Measurements from ENCODE around the gene DEFB127. TPM values are rescaled to one million over a fixed set of nuclear protein-coding genes. Genes with fewer than 3 reads are reported as not detected.
"Not testable (repeated sequence)": the region's sequence is repeated elsewhere in the genome, so short reads cannot be mapped to it uniquely, and the experiment has no call there.

DEFB127 gene, protein sequence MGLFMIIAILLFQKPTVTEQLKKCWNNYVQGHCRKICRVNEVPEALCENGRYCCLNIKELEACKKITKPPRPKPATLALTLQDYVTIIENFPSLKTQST
- total RNA-seq = not detected

DNA sequence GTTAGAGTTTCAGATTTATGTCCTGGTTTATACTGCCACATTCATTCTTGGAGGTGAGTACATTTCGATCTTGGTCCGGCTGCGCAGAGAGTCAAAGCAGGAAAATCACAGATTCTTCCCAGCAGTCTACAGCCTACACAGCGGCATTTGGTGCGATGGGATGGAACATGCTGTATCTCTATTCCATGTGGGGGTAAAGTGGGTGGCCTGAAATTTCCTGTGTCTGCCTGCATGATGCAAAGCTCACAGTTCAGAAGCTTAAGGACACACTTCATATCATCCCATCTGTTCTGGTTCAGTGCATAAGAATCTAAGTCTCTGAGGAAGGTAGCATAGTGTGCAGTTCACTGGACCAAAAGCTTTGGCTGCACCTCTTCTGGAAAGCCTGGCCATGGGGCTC is at the start of gene DEFB127:
Gene DEFB127, plus strand, starts transcription at position 301 of the 400 bp plus-strand sequence. Its CDS starts 91 bp downstream, at position 392.
- Mint-ChIP-seq H3K27ac (no peak within 1 kb of the TSS), H3K4me3 (no peak within 1 kb of the TSS), H3K36me3 (ENCODE audit: low read depth) (no peaks in the 10 kb centered on the region), H3K4me1 (no peaks in the 10 kb centered on the region), H3K9me3 (ENCODE audit: low read depth) (no peaks in the 10 kb centered on the region), H3K27me3 (peaks cover 25% of the 10 kb centered on the region)
- ATAC-seq (no peak), DNase-seq (no peak)
- ChIA-PET CTCF (interaction anchor here (0.9 kb wide), 1 partner anchor 13 kb away, joined by 3 read pairs; no protein-coding TSS in a partner anchor), POLR2A (no interaction called here)
- intact Hi-C loops (cut with DNase I, micrococcal nuclease) = no loop called here

DNA sequence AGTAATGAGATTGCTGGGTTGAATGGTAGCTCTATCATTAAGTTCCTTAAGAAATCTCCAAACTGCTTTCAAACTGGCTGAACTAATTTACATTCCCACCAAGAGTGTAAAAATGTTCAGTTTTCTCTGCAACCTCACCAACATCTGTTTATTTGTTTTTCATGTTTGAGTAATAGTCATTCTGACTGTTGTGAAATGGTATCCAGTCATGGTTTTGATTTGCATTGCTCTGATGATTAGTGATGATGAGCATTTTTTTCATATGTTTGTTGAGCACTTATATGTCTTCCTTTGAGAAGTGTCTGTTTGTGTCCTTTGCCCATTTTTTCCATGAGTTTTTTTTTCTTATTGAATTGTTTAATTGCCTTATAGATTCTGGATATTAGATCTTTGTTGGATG is 44.9 kb upstream of the DEFB127 start:
- H3K9me3 Mint-ChIP-seq (ENCODE audit: low read depth) = peaks cover 6% of the 10 kb centered on the region
- H3K36me3 Mint-ChIP-seq (ENCODE audit: low read depth) = no peaks in the 10 kb centered on the region
- intact Hi-C loops (cut with DNase I, micrococcal nuclease) = no loop called here
- H3K27me3 Mint-ChIP-seq = peaks cover 12% of the 10 kb centered on the region
- no peak overlapping the region for H3K4me3 Mint-ChIP-seq
- ATAC-seq (no peak), DNase-seq (no peak)
- no peaks in the 10 kb centered on the region for H3K4me1 Mint-ChIP-seq
- ChIA-PET POLR2A (no interaction called here), CTCF (interaction anchor here (2.3 kb wide), 1 partner anchor 11 kb away, joined by 9 read pairs; no protein-coding TSS in a partner anchor)
- no peak overlapping the region for H3K27ac Mint-ChIP-seq

DNA sequence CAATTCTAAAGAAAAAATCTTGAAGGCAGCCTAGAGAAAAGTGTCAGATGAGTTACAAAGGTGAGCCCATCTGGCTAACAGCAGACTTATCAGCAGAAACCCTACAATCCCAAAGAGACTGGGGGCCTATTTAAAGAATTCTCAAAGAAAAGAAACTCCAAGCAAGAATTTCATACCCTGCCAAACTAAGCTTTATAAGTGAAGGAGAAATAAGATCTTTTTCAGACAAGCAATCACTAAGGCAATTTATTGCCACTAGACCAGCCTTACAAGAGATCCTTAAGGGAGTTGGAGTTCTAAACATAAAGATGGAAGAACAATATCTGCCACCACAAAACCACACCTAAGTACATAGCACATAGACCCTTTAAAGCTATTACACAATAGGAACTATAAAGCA is 39.7 kb upstream of the DEFB127 start:
- Mint-ChIP-seq H3K4me1 (no peaks in the 10 kb centered on the region), H3K36me3 (ENCODE audit: low read depth) (no peaks in the 10 kb centered on the region), H3K4me3 (no peak overlapping the region), H3K27ac (no peak overlapping the region), H3K9me3 (ENCODE audit: low read depth) (peaks cover 10% of the 10 kb centered on the region), H3K27me3 (peaks cover 29% of the 10 kb centered on the region)
- DNase-seq = no peak
- POLR2A ChIA-PET = no interaction called here
- CTCF ChIA-PET = interaction anchor here (0.6 to 1.2 kb wide), 2 partner anchors 9 to 12 kb away, joined by 3 read pairs; no protein-coding TSS in a partner anchor
- no peak for ATAC-seq
- intact Hi-C loops (cut with DNase I, micrococcal nuclease) = no loop called here

DNA sequence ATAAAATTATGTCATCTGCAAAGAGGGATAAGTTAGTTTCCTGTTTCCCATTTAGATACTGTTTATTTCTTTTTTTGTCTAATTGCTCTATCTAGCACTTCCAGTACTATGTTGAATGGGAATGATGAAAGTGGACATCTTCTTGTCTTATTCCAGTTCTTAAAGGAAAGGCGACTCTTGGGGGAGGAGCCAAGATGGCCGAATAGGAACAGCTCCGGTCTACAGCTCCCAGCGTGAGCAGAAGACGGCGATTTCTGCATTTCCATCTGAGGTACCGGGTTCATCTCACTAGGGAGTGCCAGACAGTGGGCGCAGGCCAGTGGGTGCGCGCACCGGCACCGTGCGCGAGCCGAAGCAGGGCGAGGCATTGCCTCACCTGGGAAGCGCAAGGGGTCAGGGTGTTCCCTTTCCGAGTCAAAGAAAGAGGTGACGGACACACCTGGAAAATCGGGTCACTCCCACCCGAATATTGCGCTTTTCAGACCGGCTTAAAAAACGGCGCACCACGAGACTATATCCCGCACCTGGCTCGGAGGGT is 27.4 kb upstream of the DEFB127 start:
- ATAC-seq, H3K27ac Mint-ChIP-seq: not testable (repeated sequence)

DNA sequence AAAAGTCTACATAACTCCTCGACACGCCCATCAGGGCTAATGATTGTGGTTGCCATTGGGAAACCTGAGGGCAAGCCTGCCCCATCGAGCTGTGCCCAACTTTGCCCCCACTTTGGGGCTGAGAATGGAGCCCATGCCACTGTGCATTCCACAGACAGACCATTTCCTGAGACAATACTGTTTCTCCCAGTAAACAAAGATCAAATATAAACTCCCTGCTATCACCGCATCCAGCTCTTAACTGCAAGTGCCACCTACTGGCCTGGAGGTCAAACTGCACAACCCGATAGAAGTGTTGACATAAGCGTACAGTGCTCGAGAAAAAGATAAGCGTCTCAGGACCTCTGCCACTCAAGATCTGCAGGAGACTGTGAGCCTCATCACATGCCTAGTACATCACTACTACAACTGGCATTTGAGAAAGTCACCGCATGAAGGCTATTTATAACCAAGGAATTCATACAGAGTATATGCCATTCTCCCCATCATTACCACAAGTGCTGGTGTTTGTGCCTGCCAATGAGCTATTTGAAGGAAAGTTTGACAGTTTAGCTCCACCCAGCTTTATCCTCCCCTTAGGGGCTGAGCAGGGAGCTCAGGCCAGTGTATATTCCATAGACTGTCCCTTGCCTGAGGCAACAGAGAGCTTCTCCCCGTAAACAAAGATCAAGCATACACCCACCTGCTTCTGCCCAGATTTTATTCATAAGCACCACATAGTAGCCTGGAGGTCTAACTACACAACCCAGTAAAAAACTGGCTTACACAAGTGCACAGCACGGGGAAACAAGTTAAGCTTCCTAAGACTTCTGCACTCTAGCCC is 19.4 kb upstream of the DEFB127 start:
- Mint-ChIP-seq H3K27ac (no peak overlapping the region), H3K27me3 (peaks cover 36% of the 10 kb centered on the region), H3K4me1 (no peaks in the 10 kb centered on the region), H3K4me3 (no peak overlapping the region), H3K9me3 (ENCODE audit: low read depth) (peaks cover 2% of the 10 kb centered on the region), H3K36me3 (ENCODE audit: low read depth) (no peaks in the 10 kb centered on the region)
- POLR2A ChIA-PET = interaction anchor here (0.5 kb wide), 1 partner anchor 51 kb away, joined by 3 read pairs; no protein-coding TSS in a partner anchor
- ATAC-seq (peak; percentile 57), DNase-seq (peak; percentile 36)
- CTCF ChIA-PET = interaction anchor here (0.5 to 1.6 kb wide), 14 partner anchors 9 to 129 kb away, joined by 3 to 6 read pairs (median 4); no protein-coding TSS in a partner anchor
- intact Hi-C loops (cut with DNase I, micrococcal nuclease) = no loop called here

More for the DNA sequence above, 27.4 kb upstream of the DEFB127 start:
- H3K4me1 Mint-ChIP-seq; H3K36me3 Mint-ChIP-seq (ENCODE audit: low read depth); H3K9me3 Mint-ChIP-seq (ENCODE audit: low read depth); intact Hi-C loops (cut with DNase I, micrococcal nuclease); DNase-seq; H3K4me3 Mint-ChIP-seq; POLR2A ChIA-PET; CTCF ChIA-PET: not testable (repeated sequence)
- peaks cover 16% of the 10 kb centered on the region for H3K27me3 Mint-ChIP-seq

DNA sequence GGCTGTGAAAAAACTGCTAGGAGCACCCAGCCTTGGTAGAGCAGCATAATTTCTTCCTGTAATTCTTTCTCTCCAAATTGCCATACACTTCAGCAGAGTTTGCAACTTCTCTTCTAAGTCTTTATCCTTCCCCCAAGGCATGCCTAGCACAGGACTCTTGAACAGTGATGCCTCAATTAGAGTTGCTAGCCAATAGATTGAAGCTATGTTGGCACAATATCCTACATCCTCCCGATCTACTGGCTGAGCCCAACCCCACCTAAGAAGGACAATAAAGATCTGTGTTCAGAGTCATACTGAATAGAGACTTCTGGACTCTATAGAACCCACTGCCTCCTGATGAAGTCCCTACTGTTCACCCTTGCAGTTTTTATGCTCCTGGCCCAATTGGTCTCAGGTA is 15.0 kb upstream of the DEFB127 start, which contains the start of gene DEFB126:
Gene DEFB126, plus strand, starts transcription at position 301 of the 400 bp plus-strand sequence. Its CDS starts 39 bp downstream, at position 340.
- intact Hi-C loops (cut with DNase I, micrococcal nuclease) = no loop called here
- Mint-ChIP-seq H3K4me1 (no peaks in the 10 kb centered on the region), H3K27me3 (peaks cover 45% of the 10 kb centered on the region), H3K4me3 (no peak within 1 kb of the TSS), H3K27ac (no peak within 1 kb of the TSS), H3K36me3 (ENCODE audit: low read depth) (no peaks in the 10 kb centered on the region), H3K9me3 (ENCODE audit: low read depth) (peaks cover 2% of the 10 kb centered on the region)
- no peak for ATAC-seq
- ChIA-PET POLR2A (no interaction called here), CTCF (interaction anchor here (0.6 to 1.1 kb wide), 2 partner anchors 26 to 124 kb away, joined by 3 to 5 read pairs; no protein-coding TSS in a partner anchor)
- DNase-seq = no peak

DNA sequence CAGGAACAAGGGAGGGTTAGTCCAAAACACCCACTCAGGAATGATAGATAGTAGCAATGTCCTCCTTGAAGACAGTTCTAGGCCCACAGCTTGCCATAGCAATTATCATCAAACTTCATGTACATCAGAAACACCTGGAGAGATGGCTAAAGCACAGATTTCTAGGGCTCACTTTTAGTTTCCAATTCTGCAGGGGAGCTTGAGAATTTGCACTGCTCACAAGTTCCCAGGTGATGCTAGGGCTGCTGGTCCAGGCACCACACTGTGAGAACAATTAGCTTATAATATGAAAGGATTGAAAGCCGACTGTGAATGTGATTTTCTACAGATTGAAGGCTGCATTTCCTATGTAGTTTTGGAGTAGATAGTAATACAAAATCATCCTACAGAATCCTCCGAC is 11.4 kb upstream of the DEFB127 start:
- H3K27me3 Mint-ChIP-seq = peaks cover 34% of the 10 kb centered on the region
- ATAC-seq = no peak
- DNase-seq = no peak
- no peaks in the 10 kb centered on the region for H3K9me3 Mint-ChIP-seq (ENCODE audit: low read depth)
- no peak overlapping the region for H3K27ac Mint-ChIP-seq
- CTCF ChIA-PET = interaction anchor here (1.2 kb wide), 1 partner anchor 8 kb away, joined by 5 read pairs; no protein-coding TSS in a partner anchor
- intact Hi-C loops (cut with DNase I, micrococcal nuclease) = no loop called here
- no peak overlapping the region for H3K4me3 Mint-ChIP-seq
- no peaks in the 10 kb centered on the region for H3K36me3 Mint-ChIP-seq (ENCODE audit: low read depth)
- H3K4me1 Mint-ChIP-seq = no peaks in the 10 kb centered on the region
- POLR2A ChIA-PET = no interaction called here

DNA sequence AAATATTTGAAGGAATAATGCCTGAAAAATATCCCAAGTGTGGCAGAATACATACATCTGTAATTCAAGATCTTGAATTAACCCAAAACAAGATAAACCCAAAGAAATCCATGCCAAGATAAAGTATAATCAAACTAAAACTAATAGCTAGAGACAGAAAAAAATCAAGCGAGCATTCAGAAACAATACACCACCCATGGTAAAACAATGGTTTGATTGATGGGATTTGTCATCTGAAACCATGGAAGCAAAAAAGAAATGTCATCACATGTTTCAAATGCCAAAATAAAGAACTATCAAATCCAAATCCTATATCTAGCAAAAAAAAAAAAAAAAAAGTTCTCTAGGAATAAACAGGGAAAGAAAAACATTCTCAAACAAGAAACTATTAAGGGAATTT is 5.1 kb upstream of the DEFB127 start:
- no peaks in the 10 kb centered on the region for H3K9me3 Mint-ChIP-seq (ENCODE audit: low read depth)
- H3K4me1 Mint-ChIP-seq = no peaks in the 10 kb centered on the region
- intact Hi-C loops (cut with DNase I, micrococcal nuclease) = no loop called here
- H3K27me3 Mint-ChIP-seq = peaks cover 28% of the 10 kb centered on the region
- H3K36me3 Mint-ChIP-seq (ENCODE audit: low read depth) = no peaks in the 10 kb centered on the region
- no peak overlapping the region for H3K27ac Mint-ChIP-seq
- CTCF ChIA-PET = interaction anchor here (1.1 kb wide), 1 partner anchor 15 kb away, joined by 4 read pairs; no protein-coding TSS in a partner anchor
- no peak for DNase-seq
- POLR2A ChIA-PET = no interaction called here
- no peak for ATAC-seq
- no peak overlapping the region for H3K4me3 Mint-ChIP-seq

DNA sequence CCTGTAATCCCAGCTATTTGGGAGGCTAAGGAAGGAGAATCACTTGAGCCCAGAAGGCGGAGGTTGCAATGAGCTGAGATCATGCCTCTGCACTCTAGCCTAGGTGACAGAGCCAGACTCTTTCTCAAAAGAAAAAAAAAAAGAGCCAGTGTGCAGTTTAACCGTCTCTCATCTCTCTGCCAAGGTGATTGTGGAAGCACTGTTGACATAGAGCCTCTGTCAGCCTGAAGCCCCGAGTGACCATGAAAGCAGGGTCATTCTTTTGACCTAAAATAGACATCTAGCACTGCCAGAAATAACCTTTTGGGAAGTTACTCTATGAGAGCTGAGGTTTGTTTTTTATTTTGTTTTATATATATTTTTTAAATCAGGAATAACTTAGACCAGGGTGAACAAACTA is 7.4 kb downstream of the DEFB127 start:
- H3K27ac Mint-ChIP-seq = no peak overlapping the region
- no peaks in the 10 kb centered on the region for H3K4me1 Mint-ChIP-seq
- POLR2A ChIA-PET = no interaction called here
- CTCF ChIA-PET = no interaction called here
- H3K4me3 Mint-ChIP-seq = no peak overlapping the region
- ATAC-seq (no peak), DNase-seq (no peak)
- no peaks in the 10 kb centered on the region for H3K9me3 Mint-ChIP-seq (ENCODE audit: low read depth)
- H3K36me3 Mint-ChIP-seq (ENCODE audit: low read depth) = no peaks in the 10 kb centered on the region
- intact Hi-C loops (cut with DNase I, micrococcal nuclease) = no loop called here
- peaks cover 10% of the 10 kb centered on the region for H3K27me3 Mint-ChIP-seq

DNA sequence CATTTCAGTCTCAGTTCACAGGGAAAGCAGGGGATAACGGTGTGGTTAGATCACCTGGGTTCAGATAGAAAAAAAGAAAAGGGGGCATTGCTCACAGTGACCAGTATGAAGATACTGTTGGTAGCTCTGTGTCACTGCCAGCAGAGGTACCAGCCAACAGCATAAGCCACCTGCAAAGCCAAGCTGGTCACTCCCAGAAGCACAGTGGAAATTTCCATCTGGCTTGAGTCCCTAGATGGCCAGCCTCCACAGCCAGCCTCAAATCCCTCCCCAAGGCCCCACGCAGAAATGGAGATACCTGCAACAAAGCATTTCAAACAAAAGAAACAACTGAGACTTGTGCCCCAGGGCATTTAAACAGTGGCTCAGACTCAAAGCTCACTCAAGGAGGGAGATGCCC is 11.6 kb downstream of the DEFB127 start:
- intact Hi-C loops (cut with DNase I, micrococcal nuclease) = no loop called here
- Mint-ChIP-seq H3K4me1 (no peaks in the 10 kb centered on the region), H3K4me3 (no peak overlapping the region), H3K36me3 (ENCODE audit: low read depth) (no peaks in the 10 kb centered on the region), H3K27me3 (peaks cover 4% of the 10 kb centered on the region), H3K27ac (no peak overlapping the region), H3K9me3 (ENCODE audit: low read depth) (no peaks in the 10 kb centered on the region)
- ATAC-seq (no peak), DNase-seq (no peak)
- ChIA-PET CTCF (interaction anchor here (0.7 to 1.0 kb wide), 2 partner anchors 34 to 48 kb away, joined by 3 read pairs; no protein-coding TSS in a partner anchor), POLR2A (no interaction called here)

DNA sequence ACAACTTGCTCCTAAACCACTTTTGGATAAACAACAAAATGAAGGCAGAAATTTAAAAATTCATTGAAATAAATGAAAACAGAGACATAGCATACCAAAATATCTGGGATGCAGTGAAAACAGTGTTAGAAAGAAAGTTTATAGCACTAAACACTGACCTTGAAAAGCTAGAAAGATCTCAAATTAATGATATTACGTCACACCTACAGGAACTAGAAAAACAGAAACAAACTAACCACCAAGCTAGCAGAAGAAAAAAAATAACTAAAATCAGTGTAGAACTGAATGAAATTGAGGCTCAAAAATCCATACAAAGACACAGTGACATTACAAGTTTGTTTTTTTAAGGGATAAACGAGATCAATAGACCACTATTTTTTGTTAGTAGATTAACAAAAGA is 27.0 kb downstream of the DEFB127 start:
- intact Hi-C loops (cut with DNase I, micrococcal nuclease) = no loop called here
- ChIA-PET CTCF (no interaction called here), POLR2A (no interaction called here)
- no peak overlapping the region for H3K27ac Mint-ChIP-seq
- no peak overlapping the region for H3K4me3 Mint-ChIP-seq
- H3K27me3 Mint-ChIP-seq = peaks cover 35% of the 10 kb centered on the region
- H3K9me3 Mint-ChIP-seq (ENCODE audit: low read depth) = peaks cover 12% of the 10 kb centered on the region
- ATAC-seq (no peak), DNase-seq (no peak)
- H3K4me1 Mint-ChIP-seq = no peaks in the 10 kb centered on the region
- H3K36me3 Mint-ChIP-seq (ENCODE audit: low read depth) = no peaks in the 10 kb centered on the region
